ENCODE measurements around the gene GAS2.

GAS2 gene

GRCh38 chr11:22674470-22675439 lies 8.3 kb downstream of the GAS2 start:
- DNase-seq (ENCODE audit: low spot score) = no peak

GRCh38 chr11:22677153-22677903 lies 10.9 kb downstream of the GAS2 start:
- no peak for DNase-seq (ENCODE audit: low spot score)

GRCh38 chr11:22680628-22681027 lies 14.2 kb downstream of the GAS2 start:
- no peak for DNase-seq (ENCODE audit: low spot score)

DNA sequence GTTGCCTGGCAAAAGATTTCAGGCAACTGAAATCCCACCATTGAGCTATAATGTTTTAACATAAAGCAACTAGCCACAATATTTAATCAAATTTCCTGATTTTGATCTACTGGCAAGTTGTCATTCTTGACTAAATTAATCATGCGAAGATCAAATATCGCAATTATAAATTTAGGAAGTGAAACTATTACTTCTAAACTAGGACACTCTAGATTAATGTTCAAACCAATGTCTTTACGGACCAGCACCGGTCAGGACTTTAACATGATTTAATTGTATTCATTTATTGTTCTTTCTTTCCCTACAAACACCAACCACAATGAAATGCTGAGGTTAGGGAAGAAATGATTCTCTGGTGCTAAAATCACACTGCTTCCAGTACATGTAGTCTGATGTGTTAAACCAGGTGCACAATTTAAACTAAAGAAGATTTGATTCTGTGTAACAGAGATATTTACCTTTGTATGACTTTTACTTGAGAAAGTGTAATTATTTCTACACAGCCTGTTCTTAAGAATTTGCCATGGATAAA lies 14.9 kb downstream of the GAS2 start:
- no peak for DNase-seq (ENCODE audit: low spot score)

DNA sequence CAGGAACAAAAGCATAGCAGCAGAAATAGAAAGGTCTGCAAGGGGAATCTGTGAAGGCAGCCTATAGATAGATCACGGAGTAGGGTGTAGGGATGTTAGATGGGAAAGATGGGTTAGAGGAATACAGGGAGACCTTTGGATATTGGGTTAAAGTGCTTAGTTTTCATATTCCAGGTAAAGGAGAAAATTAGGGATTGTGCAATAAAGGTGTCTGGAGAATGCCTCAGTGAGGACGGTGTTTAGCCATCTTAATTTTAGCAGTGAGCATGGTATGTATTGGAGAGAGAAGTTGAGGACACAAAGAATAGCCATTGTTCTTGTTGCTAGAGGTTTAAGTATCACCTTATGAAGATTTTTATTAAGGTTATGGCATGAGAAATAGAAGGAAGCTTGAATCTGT lies 17.7 kb downstream of the GAS2 start:
- DNase-seq (ENCODE audit: low spot score) = no peak

DNA sequence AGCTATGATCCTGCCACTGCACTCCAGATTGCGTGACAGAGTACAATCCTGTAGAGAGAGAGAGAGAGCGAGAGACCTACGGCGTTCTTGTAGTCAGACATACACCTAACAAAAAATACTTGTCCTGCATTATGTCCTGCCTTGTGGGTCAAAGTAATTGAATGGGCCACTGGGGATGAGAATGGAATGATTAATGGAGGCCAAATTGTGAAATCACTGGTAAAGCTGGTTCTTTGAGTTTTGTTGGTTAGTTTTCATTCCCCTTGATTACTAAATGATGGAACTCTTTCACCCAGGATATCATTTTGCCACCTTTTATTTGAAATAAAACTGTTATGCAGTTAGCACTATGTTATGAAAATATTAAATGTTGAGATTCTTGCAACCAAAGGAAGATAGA lies 18.7 kb downstream of the GAS2 start:
- no peak for DNase-seq (ENCODE audit: low spot score)

DNA sequence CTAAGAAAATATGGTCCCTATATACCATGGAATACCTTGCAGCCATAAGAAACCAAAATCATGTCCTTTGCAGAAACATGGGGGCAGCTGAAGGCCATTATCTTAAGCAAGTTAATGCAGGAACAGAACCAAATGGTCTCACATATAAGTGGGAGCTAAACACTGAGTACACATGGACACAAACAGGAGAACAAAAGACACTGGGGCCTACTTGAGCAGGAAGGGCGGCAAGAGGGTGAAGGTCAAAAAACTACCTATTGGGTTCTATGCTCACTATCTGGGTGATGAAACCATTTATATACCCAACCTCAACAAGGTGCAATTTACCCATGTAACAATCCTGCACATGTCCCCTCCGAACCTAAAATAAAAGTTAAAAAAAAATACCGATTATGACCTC lies 22.5 kb downstream of the GAS2 start:
- no peak for DNase-seq (ENCODE audit: low spot score)

DNA sequence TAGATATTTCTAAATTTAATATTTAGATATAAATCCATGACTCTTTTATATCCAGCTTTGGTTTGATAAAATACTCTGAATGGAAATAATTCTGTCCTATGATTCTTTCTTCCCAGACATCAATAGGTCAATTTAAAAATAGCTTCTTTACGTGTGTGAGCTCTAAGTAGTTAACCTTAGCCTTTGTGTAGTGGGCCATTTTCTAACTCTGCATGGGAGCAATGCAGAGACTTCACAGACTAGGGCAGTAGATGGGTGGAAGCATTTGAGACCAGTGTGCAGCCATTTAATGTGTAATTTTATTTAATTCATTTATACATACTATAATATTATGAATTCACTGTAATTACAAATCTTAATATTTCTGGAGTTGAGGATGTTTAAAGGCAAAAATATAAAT lies 23.8 kb downstream of the GAS2 start:
- no peak for DNase-seq (ENCODE audit: low spot score)

- no peak for DNase-seq (ENCODE audit: low spot score)
Measured at GRCh38 chr11:22690871-22691270, 24.5 kb downstream of the GAS2 start.

GRCh38 chr11:22699388-22699787 lies 33.0 kb downstream of the GAS2 start:
- DNase-seq (ENCODE audit: low spot score) = no peak

DNA sequence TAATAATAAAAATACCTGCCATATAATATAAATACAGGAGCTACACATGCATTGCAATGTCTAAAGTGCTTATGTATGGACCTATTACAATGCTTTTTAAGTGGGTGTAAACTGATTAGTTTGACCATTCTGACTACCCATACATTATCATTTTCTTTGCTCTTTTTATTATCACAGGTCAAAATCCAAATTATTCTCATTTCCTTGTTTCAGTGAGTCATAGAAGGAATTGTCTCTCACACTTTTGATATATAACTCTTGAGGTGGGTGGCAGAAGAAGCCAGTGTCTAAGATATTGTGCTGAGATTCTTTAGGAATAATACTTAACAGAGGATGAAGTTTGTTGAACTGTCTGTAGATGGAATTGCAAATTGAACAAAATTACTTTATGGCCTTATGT lies 35.6 kb downstream of the GAS2 start:
- no peak for DNase-seq (ENCODE audit: low spot score)

DNA sequence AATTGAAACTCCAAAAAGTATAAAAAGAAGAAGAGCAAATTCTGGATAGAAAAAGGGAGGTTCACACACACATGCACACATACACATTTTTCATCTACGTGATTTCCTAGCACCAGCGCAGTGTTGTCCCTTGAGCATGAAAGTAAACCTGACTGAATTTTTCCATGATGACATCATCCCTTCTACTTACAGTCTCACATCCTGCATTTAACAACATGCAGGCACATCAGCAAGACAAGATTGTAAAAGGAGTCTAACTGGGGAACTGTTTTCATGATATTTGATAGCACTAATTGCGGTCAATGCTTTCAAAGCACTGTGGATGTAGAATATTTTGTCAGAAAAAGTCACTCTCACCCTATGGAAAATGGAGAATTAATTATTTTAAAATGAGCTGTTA lies 36.6 kb downstream of the GAS2 start:
- no peak for DNase-seq (ENCODE audit: low spot score)

GRCh38 chr11:22703591-22703990 lies 37.2 kb downstream of the GAS2 start:
- DNase-seq (ENCODE audit: low spot score) = no peak

GRCh38 chr11:22707119-22707899 lies 40.9 kb downstream of the GAS2 start:
- no peak for DNase-seq (ENCODE audit: low spot score)

GRCh38 chr11:22711071-22711770 lies 44.8 kb downstream of the GAS2 start:
- no peak for DNase-seq (ENCODE audit: low spot score)

DNA sequence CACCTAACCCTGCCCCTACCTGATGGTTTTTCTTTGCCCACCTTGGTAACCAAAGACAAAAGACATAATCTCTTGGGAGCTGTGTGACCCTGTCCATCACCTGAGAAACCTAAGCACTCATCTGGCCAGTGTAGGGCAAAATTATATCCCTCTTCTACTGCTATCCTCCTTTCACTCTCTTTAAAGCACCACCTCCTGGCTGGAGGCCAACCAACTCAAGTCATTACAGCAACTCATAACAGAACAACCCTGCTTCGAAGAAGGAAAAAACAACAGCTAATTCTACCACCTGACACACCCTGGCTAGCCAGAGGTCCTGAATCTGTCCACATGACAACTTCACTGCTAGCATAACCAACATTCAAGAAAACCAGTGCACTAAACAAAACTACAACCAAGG lies 45.5 kb downstream of the GAS2 start:
- DNase-seq (ENCODE audit: low spot score) = no peak

GRCh38 chr11:22713336-22713735 lies 46.9 kb downstream of the GAS2 start:
- no peak for DNase-seq (ENCODE audit: low spot score)

- DNase-seq (ENCODE audit: low spot score) = no peak
Measured at GRCh38 chr11:22715971-22716370, 49.6 kb downstream of the GAS2 start.

DNA sequence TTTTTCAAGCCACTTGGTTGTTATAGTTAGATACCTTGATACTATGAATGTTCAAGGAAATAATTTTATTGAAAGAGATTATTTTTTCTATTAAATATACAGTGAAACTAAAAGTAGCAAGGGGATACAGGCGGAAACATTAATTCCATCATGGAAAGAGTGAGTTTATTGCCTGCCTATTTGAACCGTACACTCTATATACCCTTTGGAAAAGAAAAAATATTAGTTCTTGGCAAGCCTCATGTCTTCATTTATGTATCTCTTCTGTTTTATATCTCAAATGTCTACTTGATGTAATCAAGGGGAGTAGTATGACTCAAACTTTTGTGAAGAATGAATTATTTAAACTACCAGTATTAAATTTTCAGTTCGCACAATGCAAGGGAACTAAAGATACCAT lies 54.0 kb downstream of the GAS2 start:
- DNase-seq (ENCODE audit: low spot score) = no peak

DNA sequence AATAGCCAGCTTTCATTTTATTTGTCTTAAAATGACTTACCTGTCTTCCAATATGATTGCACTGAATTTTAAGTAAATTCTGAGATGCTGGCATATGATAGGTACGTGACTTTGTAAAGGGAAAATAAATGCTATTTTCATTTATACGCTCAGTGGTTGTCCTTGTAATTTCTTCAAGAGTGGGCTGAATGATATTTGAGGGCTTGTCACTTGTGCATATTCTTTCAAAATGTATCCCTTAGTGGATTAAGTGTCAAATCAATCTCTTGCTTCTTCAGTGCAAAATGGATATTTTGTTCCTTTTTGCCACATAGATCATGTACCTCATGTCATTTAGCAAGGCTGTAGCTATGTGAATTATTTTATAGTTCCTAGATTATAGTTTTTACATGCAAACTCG lies 56.9 kb downstream of the GAS2 start:
- no peak for DNase-seq (ENCODE audit: low spot score)

GRCh38 chr11:22725079-22725478 lies 58.7 kb downstream of the GAS2 start:
- no peak for DNase-seq (ENCODE audit: low spot score)

Data from CD4-positive, alpha-beta T cell treated with Interleukin-2 at 100 ng/mL for 4 hours (primary cell).